Stomach (tissue), 9 donors: ENCODE measurements around the gene FUCA2. TPM values are rescaled to one million over a fixed set of nuclear protein-coding genes. Genes with fewer than 3 reads are reported as not detected.
A peak's percentile ranks its signal among the peaks of the same experiment; 100 is the strongest.

Source experiments
- DNase-seq, 2 donors: peaks; one replicate each; pipeline versions ENCODE4 v3.0.0 to v3.0.0-alpha.2; 2013 to 2019
- H3K27ac ChIP-seq, 5 donors: fragments of 200-600 bp in 4 of 5; sonication (generic) in 4 of 5; one replicate each; pipeline ENCODE4 v1.5.1; 2013 to 2019; ENCODE audit warnings: mild to moderate bottlenecking in 1 of 5, moderate library complexity in 1 of 5
- H3K27me3 ChIP-seq, 3 donors: fragments of 200-600 bp; sonication (generic); one replicate each; pipeline ENCODE4 v1.5.1; 2017 to 2019; ENCODE audit warnings: mixed run types in 1 of 3
- H3K36me3 ChIP-seq, 4 donors: fragments of 200-600 bp; sonication (generic); 1 replicate in 3 of 4; 2 replicates in 1 of 4; pipeline ENCODE4 v1.5.1; 2016 to 2019
- H3K4me1 ChIP-seq, 4 donors: fragments of 200-600 bp; sonication (generic); one replicate each; pipeline ENCODE4 v1.5.1; 2016 to 2019
- H3K4me3 ChIP-seq, 4 donors: fragments of 200-600 bp; sonication (generic) in 3 of 4; one replicate each; pipeline ENCODE4 v1.5.1; 2016 to 2019; ENCODE audit warnings: mild to moderate bottlenecking in 1 of 4
- H3K9me3 ChIP-seq, 4 donors: fragments of 200-600 bp; sonication (generic); one replicate each; pipeline ENCODE4 v1.5.1; 2016 to 2019
- CTCF ChIP-seq, 7 experiments: fragments of 450-650 bp in 4 of 7; fragments of 200-600 bp in 3 of 7; sonication (generic) in 3 of 7; IDR thresholded peaks; one replicate each; pipeline ENCODE4 v1.5.1; 2016 to 2019; ENCODE audit warnings: antibody characterized with exemption in 7 of 7, control low read depth in 2 of 7, mild to moderate bottlenecking in 1 of 7
- EP300 ChIP-seq: sonication (generic); formaldehyde crosslinking; IDR thresholded peaks from one replicate; pipeline ENCODE4 v1.6.1; 2017; ENCODE audit warnings: antibody characterized with exemption
- POLR2A ChIP-seq, 4 donors: fragments of 450-650 bp; IDR thresholded peaks; one replicate each; pipeline ENCODE4 v1.6.1; 2016; ENCODE audit warnings: antibody characterized with exemption in 4 of 4, control low read depth in 2 of 4, mild to moderate bottlenecking in 1 of 4, moderate library complexity in 1 of 4
- POLR2AphosphoS5 ChIP-seq, 3 donors: sonication (generic); formaldehyde crosslinking; IDR thresholded peaks; one replicate each; pipeline ENCODE4 v1.6.1; 2016; ENCODE audit warnings: antibody characterized with exemption in 3 of 3
- WGBS, 5 donors: extraction: QIAGEN DNeasy Blood & Tissue Kit in 3 of 5; methylation state at CpG; one replicate each; pipeline versions ENCODE4 v1.1.5 to v1.1.7; 2013 to 2018; 5-methylcytosine and 5-hydroxymethylcytosine counted together
- intact Hi-C: fragments of 100-400 bp; cut with DNase I; formaldehyde crosslinking; loops from one replicate; pipeline ENCODE4 v1.15.1; 2023; ENCODE audit warnings: low total_unique reads
- polyA plus RNA-seq, 3 donors: library from polyadenylated mRNA; stranded (reverse); fragments of 200-250 nt; gene quantifications; one replicate each; pipeline ENCODE4 v1.2.3, GENCODE V29; 2013
- total RNA-seq, 5 donors: library from RNA; depleted of rRNA; stranded (reverse); fragments of >200 nt; gene quantifications; one replicate each; pipeline versions ENCODE4 v1.1.0 to v1.2.3, GENCODE V29; 2014 to 2016
- donor health status: healthy with polysubstance abuse.
- donor health status: Bipolar disorder and iron deficiency.
- donor health status: healthy.

FUCA2 gene
- total and polyA plus RNA-seq, 8 donors: 12.9 to 53.8 (median 25.7) TPM

GRCh38 chr6:143451531-143451930 is 60.0 kb downstream of the FUCA2 start:
- 18 to 29% (median 23%) methylated on average over 4 of the region's 4 CpGs for WGBS, 5 donors
- Histone ChIP-seq H3K27ac (peak overlapping the region in 4 of 5 donors; percentile 75 to 87 (median 83)), H3K36me3 (peaks cover 0 to 8% (median 2%) of the 10 kb centered on the region in 4 donors), H3K4me3 (peak overlapping the region; percentile 63 to 94 (median 80)), H3K4me1 (peaks cover 13 to 48% (median 30%) of the 10 kb centered on the region in 4 donors), H3K9me3 (no peaks in the 10 kb centered on the region), H3K27me3 (no peaks in the 10 kb centered on the region)
- TF ChIP-seq POLR2A (IDR thresholded peaks at IDR 0.05) (no peak), CTCF (IDR thresholded peaks at IDR 0.05) (no peak), EP300 (no peak), POLR2AphosphoS5 (IDR thresholded peaks at IDR 0.05) (no peak)
- intact Hi-C loops: no loop called here
- DNase-seq: no peak

- TF ChIP-seq POLR2AphosphoS5 (IDR thresholded peaks at IDR 0.05): peak; percentile 84 to 95 (median 91)
- peak in 1 of 7 experiments; percentile 21 for TF ChIP-seq CTCF (IDR thresholded peaks at IDR 0.05)
- no peak for TF ChIP-seq EP300
- TF ChIP-seq POLR2A (IDR thresholded peaks at IDR 0.05): peak in 2 of 4 donors; percentile 45 to 63
- Histone ChIP-seq H3K27me3 (no peaks in the 10 kb centered on the region), H3K36me3 (peaks cover 0 to 8% (median 2%) of the 10 kb centered on the region in 4 donors), H3K9me3 (no peaks in the 10 kb centered on the region), H3K27ac (peak within 1 kb of the TSS; percentile 71 to 87 (median 82)), H3K4me3 (peak within 1 kb of the TSS; percentile 63 to 94 (median 80)), H3K4me1 (peaks cover 13 to 43% (median 27%) of the 10 kb centered on the region in 4 donors)
- peak; percentile 94 to 98 for DNase-seq
- intact Hi-C loops: no loop called here
- WGBS, 5 donors: 0% methylated on average over 52 to 56 of the region's 56 CpGs
Measured at GRCh38 chr6:143450453-143451371, 60.8 kb downstream of the FUCA2 start, which contains the start of the genes ADAT2 and PEX3. TSS of gene ADAT2 (minus strand) at chr6:143450695. CDS start at chr6:143450658, 37 bp downstream. TSS of gene PEX3 (plus strand) at chr6:143450805. CDS start at chr6:143451043, 238 bp downstream.

GRCh38 chr6:143449714-143450452 is 61.6 kb downstream of the FUCA2 start:
- Histone ChIP-seq H3K4me3 (peak overlapping the region; percentile 63 to 94 (median 80)), H3K36me3 (peaks cover 0 to 8% (median 2%) of the 10 kb centered on the region in 4 donors), H3K9me3 (no peaks in the 10 kb centered on the region), H3K27me3 (no peaks in the 10 kb centered on the region), H3K27ac (peak overlapping the region; percentile 71 to 87 (median 82)), H3K4me1 (peaks cover 13 to 43% (median 27%) of the 10 kb centered on the region in 4 donors)
- intact Hi-C loops: no loop called here
- no peak for TF ChIP-seq POLR2AphosphoS5 (IDR thresholded peaks at IDR 0.05)
- TF ChIP-seq POLR2A (IDR thresholded peaks at IDR 0.05): no peak
- no peak for TF ChIP-seq CTCF (IDR thresholded peaks at IDR 0.05)
- no peak for TF ChIP-seq EP300
- 0 to 3% (median 2%) methylated on average over 19 of the region's 19 CpGs for WGBS, 5 donors
- DNase-seq: peak in 1 of 2 donors; percentile 62
